HG02798 (cell line): ENCODE results near the gene MACROH2A2.
A peak's percentile ranks its signal among the peaks of the same experiment; 100 is the strongest.
"Not testable (repeated sequence)": the region's sequence is repeated elsewhere in the genome, so short reads cannot be mapped to it uniquely, and the experiment has no call there.

Source experiments
- ATAC-seq: cut with Tn5 transposase; IDR thresholded peaks from one replicate; pipeline ENCODE4 v1.9.1; 2021; ENCODE audit warnings: mild to moderate bottlenecking; ENCODE audit not compliant: unreplicated experiment, poor library complexity

The MACROH2A2 gene

GRCh38 chr10:70146489-70147258 lies 94.0 kb downstream of the MACROH2A2 start, which contains the start of gene TYSND1:
Gene TYSND1, minus strand, starts transcription at chr10:70146700. Its CDS starts 114 bp downstream, at chr10:70146586.
- peak; percentile 94 for ATAC-seq

GRCh38 chr10:70147259-70147625 lies 94.6 kb downstream of the MACROH2A2 start:
- no peak for ATAC-seq

DNA sequence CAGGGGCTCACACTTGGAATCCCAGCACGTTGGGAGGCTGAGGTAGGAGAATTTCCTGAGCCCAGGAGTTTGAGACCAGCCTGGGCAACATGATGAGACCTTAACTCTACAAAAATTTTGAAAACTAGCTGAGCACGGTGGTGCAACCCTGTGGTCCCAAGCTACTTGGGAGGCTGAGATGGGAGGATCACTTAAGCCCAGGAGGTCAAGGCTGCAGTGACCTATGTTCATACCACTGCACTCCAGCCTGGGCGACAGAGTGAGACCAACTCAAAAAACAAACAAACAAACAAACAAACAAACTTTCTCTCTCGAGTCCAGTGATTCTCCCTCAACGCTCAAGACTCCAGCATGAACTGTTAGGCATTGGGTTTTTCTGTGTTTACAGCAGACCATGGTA lies 95.9 kb downstream of the MACROH2A2 start:
- no peak for ATAC-seq

DNA sequence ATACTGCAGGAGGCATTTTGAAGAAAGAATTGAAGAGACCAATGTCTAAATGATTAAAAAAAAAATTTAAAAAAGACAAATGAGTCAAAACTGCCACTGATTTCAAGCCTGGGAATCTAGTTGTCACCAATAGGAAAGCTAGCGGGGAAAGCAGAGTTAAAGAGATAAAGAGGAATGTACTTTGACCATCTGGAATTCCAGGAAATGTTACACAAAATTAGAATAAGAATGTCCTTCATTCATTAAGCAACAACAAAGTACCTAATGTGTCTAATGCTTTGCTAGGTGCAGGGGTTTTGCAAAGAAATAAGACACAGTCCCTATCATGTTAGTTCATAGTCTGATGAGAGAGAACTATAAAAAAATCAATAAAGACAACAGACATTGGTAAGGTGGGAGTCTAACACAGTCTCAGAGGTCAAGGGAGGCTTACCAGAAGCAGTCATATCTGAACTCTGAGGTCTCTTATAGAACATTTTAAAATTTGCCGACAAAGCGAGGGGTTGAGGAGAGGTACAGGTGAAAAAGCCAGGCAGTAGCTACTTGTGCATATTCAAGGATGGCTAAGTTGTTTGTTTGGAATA lies 102.7 kb downstream of the MACROH2A2 start:
- no peak for ATAC-seq

DNA sequence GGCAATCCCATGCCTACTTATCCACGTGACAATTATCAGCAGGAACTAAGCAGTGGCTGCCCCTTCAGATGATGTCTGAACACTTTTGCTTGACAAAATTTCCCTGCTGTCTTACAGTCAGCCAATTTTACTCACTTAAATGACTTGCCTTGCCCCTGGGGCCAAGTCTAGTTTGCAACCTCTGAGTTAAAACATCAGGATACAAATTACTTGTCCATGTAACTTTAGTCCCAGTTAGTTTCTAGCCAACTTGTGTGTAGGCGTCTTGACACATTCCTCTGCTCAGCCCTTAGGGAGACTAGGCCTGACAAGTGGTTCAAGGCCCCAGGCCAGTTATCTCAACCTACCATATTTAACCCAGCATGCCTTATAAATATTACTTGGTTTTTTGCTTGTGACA lies 105.5 kb downstream of the MACROH2A2 start:
- ATAC-seq: no peak

DNA sequence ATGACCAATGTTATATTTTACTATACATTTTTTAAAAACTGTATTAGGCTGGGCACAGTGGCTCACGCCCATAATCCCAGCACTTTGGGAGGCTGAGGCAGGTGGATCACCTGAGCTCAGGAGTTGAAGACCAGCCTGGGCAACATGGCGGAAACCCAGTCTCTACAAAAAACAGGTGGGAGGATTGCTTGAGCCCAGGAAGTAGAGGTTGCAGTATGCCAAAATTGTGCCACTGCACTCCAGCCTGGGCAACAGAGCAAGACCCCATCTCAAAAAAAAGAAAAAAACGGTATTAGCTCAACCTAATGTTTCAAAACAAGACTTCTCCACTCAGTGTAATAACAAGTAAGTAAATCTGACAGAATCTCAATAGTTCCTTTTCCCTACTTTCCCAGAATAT lies 106.7 kb downstream of the MACROH2A2 start:
- ATAC-seq: not testable (repeated sequence)

GRCh38 chr10:70160798-70161197 lies 108.2 kb downstream of the MACROH2A2 start:
- ATAC-seq: no peak
